Measurements from ENCODE around the gene ACACA. TPM values are rescaled to one million over a fixed set of nuclear protein-coding genes. Genes with fewer than 3 reads are reported as not detected.

ACACA gene
- total and polyA plus RNA-seq, 2 donors (not counting 3 experiments of a cell fraction or from before 2014, with no cell fraction given): 55.3 to 124 TPM

- H3K9me1 ChIP-seq (replicated peaks; ENCODE audit: control insufficient read depth, extremely low read depth, insufficient read depth, low read length): no peaks in the 10 kb centered on the region
- H4K20me1 ChIP-seq (replicated peaks; ENCODE audit: control insufficient read depth, extremely low read depth, insufficient read depth, low read length): no peaks in the 10 kb centered on the region
- CTCF ChIA-PET: no interaction called here
- H3K79me2 ChIP-seq (ENCODE audit: control insufficient read depth, insufficient read depth, low read length): no peaks in the 10 kb centered on the region
- no peak for FAIRE-seq
- peaks cover under 1% of the 10 kb centered on the region for H3K4me1 ChIP-seq (ENCODE audit: control insufficient read depth, extremely low read depth, insufficient read depth, low read length)
- no peak overlapping the region for H3K4me3 ChIP-seq (replicated peaks in 1 of 3; ENCODE audit: insufficient read depth in 1 of 3, low read depth in 1 of 3, low read length in 3 of 3)
- POLR2A ChIA-PET: no interaction called here
- BruUV-seq (replicated peaks): no TSS peak
- DNase-seq (ENCODE audit: low read depth, low spot score): no peak
- peaks cover 0 to 4% of the 10 kb centered on the region in 2 experiments for H3K36me3 ChIP-seq (ENCODE audit: control insufficient read depth in 2 of 2, extremely low read depth in 1 of 2, insufficient read depth in 2 of 2, low read length in 2 of 2)
- H3K9ac ChIP-seq (replicated peaks; ENCODE audit: extremely low read depth, insufficient read depth, low read length): no peak overlapping the region
- dilution Hi-C loops (cut with MboI; ENCODE audit: extremely low pct_ligation_motif_present, low sequenced_read_pairs): loop anchor here (25.0 kb wide), 1 partner anchor 389 kb away; no protein-coding TSS in a partner anchor
- H3K9me3 ChIP-seq (replicated peaks; ENCODE audit: control insufficient read depth, insufficient read depth, low read length): no peaks in the 10 kb centered on the region
- intact Hi-C loops (cut with micrococcal nuclease): no loop called here
- no peaks in the 10 kb centered on the region for H3K27me3 ChIP-seq (ENCODE audit: control insufficient read depth in 2 of 2, insufficient read depth in 2 of 2, low read length in 2 of 2)
- H3K27ac ChIP-seq (ENCODE audit: insufficient read depth, low read depth, low read length): no peak overlapping the region
- H3K4me2 ChIP-seq (ENCODE audit: insufficient read depth, low read length): no peak overlapping the region
- H2AFZ ChIP-seq (ENCODE audit: low read depth, low read length): no peak overlapping the region
- TF ChIP-seq FOS (IDR thresholded peaks at IDR 0.05; ENCODE audit: borderline replicate concordance, insufficient read depth, low read length) (no peak), POLR2A (IDR thresholded peaks at IDR 0.05; ENCODE audit: low read depth, low read length) (no peak), CTCF (IDR thresholded peaks at IDR 0.05; ENCODE audit: extremely low read depth in 1 of 2, insufficient read depth in 1 of 2, low read depth in 1 of 2, low read length in 2 of 2) (no peak), MYC (IDR thresholded peaks at IDR 0.05; ENCODE audit: low read depth, low read length) (no peak), GATA2 (IDR thresholded peaks at IDR 0.05; ENCODE audit: insufficient read depth, insufficient read length, low read depth, low read length) (no peak), JUN (IDR thresholded peaks at IDR 0.05; ENCODE audit: borderline replicate concordance, insufficient read depth, insufficient read length, low read depth) (no peak), EZH2 (IDR thresholded peaks at IDR 0.05; ENCODE audit: borderline replicate concordance, low read depth, low read length, severe bottlenecking) (no peak), MAX (IDR thresholded peaks at IDR 0.05; ENCODE audit: insufficient read depth, insufficient read length) (no peak)
These were observed 355.3 kb downstream of the ACACA start for GRCh38 chr17:37051381-37051780.

Measured in endothelial cell of umbilical vein (primary cell).